HepG2 (cell line): ENCODE data around the gene IGIP. TPM values are rescaled to one million over a fixed set of nuclear protein-coding genes. Genes with fewer than 3 reads are reported as not detected.

Experiments
- ATAC-seq: fragments of 200-7000 bp; cut with Tn5 transposase; 3 replicates; pipeline ENCODE4 v1.9.1; 2020; ENCODE audit warnings: mild to moderate bottlenecking, moderate library complexity
- BruUV-seq: library from RNA; stranded (reverse); fragments of 400-500 nt; replicated peaks from 2 replicates; lab custom pipeline; 2021; lab: Mats Ljungman, UMichigan
- CTCF ChIA-PET: fragments of 300-600 bp; formaldehyde crosslinking; extraction: SDS; loops from one replicate; lab custom pipeline; 2021; ENCODE audit warnings: low total read pairs, inconsistent platforms, low intra/inter-chr PET ratio; lab: Yijun Ruan, JAX
- POLR2A ChIA-PET: fragments of 350-600 bp; sonication (Branson Sonifier 250); formaldehyde crosslinking; loops from one replicate; lab custom pipeline; 2020; ENCODE audit warnings: antibody characterized with exemption, inconsistent platforms; lab: Yijun Ruan, JAX
- DNase-seq: peaks from one replicate; pipeline ENCODE4 v3.0.0-alpha.2; 2015; ENCODE audit warnings: low spot score
- FAIRE-seq: peaks from 3 replicates; lab custom pipeline; 2011; peaks lifted over from hg19 to GRCh38; lab: Jason Lieb, UNC
- H2AFZ ChIP-seq: one replicate; pipeline ENCODE4 v1.6.1; 2011; ENCODE audit warnings: low read length, inconsistent platforms
- H3K27ac ChIP-seq: fragments of 300-600 bp; 3 replicates; pipeline ENCODE4 v1.8.0; 2011; ENCODE audit warnings: mixed run types, mild to moderate bottlenecking, mixed read lengths, low read length, inconsistent platforms; ENCODE audit not compliant: insufficient read depth; ENCODE audit errors: extremely low read length
- H3K27me3 ChIP-seq, 2 experiments: fragments of 200-600 bp in 1 of 2; 2 replicates in 1 of 2; 3 replicates in 1 of 2; pipeline versions ENCODE4 v1.6.0 to v1.8.0; 2011; ENCODE audit warnings: low read length in 2 of 2, mild to moderate bottlenecking in 2 of 2, moderate library complexity in 2 of 2, inconsistent platforms in 1 of 2; ENCODE audit not compliant: insufficient read depth in 2 of 2, control insufficient read depth in 1 of 2
- H3K36me3 ChIP-seq, 2 experiments: fragments of 200-600 bp in 1 of 2; replicated peaks in 1 of 2; 2 replicates in 1 of 2; 3 replicates in 1 of 2; pipeline versions ENCODE4 v1.5.1 to v1.8.0; 2011; ENCODE audit warnings: low read length in 2 of 2, inconsistent platforms in 1 of 2; ENCODE audit not compliant: insufficient read depth in 2 of 2, control insufficient read depth in 1 of 2
- H3K4me1 ChIP-seq: 2 replicates; pipeline ENCODE4 v1.5.1; 2012; ENCODE audit warnings: low read length, inconsistent platforms; ENCODE audit not compliant: insufficient read depth
- H3K4me2 ChIP-seq: 2 replicates; pipeline ENCODE4 v1.6.0; 2011; ENCODE audit warnings: low read depth, low read length, inconsistent platforms
- H3K4me3 ChIP-seq, 3 experiments: fragments of 200-600 bp in 1 of 3; sonication (generic), shearing (Covaris generic) in 1 of 3; replicated peaks in 1 of 3; 2 replicates each; pipeline ENCODE4 v1.5.1; 2011 to 2016; ENCODE audit warnings: low read length in 3 of 3, inconsistent platforms in 2 of 3, low read depth in 2 of 3, mild to moderate bottlenecking in 2 of 3, control low read depth in 1 of 3, mixed read lengths in 1 of 3; ENCODE audit not compliant: insufficient read depth in 1 of 3
- H3K79me2 ChIP-seq: one replicate; pipeline ENCODE4 v1.6.1; 2011; ENCODE audit warnings: low read length, inconsistent platforms; ENCODE audit not compliant: insufficient read depth
- H3K9ac ChIP-seq: 2 replicates; pipeline ENCODE4 v1.6.0; 2011; ENCODE audit warnings: mild to moderate bottlenecking, low read depth, low read length, inconsistent platforms; ENCODE audit not compliant: insufficient read depth
- H3K9me3 ChIP-seq: 2 replicates; pipeline ENCODE4 v1.5.1; 2012; ENCODE audit warnings: mild to moderate bottlenecking, low read length
- H4K20me1 ChIP-seq: 2 replicates; pipeline ENCODE4 v1.6.0; 2011; ENCODE audit warnings: inconsistent platforms, mild to moderate bottlenecking, low read length, moderate library complexity; ENCODE audit not compliant: insufficient read depth
- BRF2 ChIP-seq: sonication (generic); formaldehyde crosslinking; IDR thresholded peaks from 2 replicates; pipeline ENCODE4 v1.8.1; 2022; ENCODE audit warnings: mild to moderate bottlenecking, missing genetic modification reagents
- CEBPB ChIP-seq: IDR thresholded peaks from 2 replicates; pipeline ENCODE4 v1.6.1; 2011; ENCODE audit warnings: low read depth, low read length, improper control_type of control experiment, borderline replicate concordance
- CHD2 ChIP-seq: IDR thresholded peaks from 2 replicates; pipeline ENCODE4 v1.6.1; 2011; ENCODE audit warnings: low read depth, low read length, improper control_type of control experiment
- EED ChIP-seq: sonication (generic); formaldehyde crosslinking; IDR thresholded peaks from 2 replicates; pipeline ENCODE4 v1.5.0; 2020; ENCODE audit warnings: mild to moderate bottlenecking, missing genetic modification reagents
- ELF1 ChIP-seq: sonication (generic); formaldehyde crosslinking; IDR thresholded peaks from 2 replicates; pipeline ENCODE4 v1.4.0; 2020; ENCODE audit warnings: missing genetic modification reagents
- FOSL2 ChIP-seq: sonication (generic); formaldehyde crosslinking; IDR thresholded peaks from 2 replicates; pipeline ENCODE4 v1.4.0; 2020; ENCODE audit warnings: missing genetic modification reagents
- HINFP ChIP-seq: sonication (generic); formaldehyde crosslinking; IDR thresholded peaks from 2 replicates; pipeline ENCODE4 v1.4.0; 2020; ENCODE audit warnings: low read depth, mild to moderate bottlenecking, missing genetic modification reagents
- HMG20A ChIP-seq: IDR thresholded peaks from 2 replicates; pipeline ENCODE4 v1.6.1; 2016; ENCODE audit warnings: borderline replicate concordance
- HNF4A ChIP-seq: sonication (generic); formaldehyde crosslinking; IDR thresholded peaks from 2 replicates; pipeline ENCODE4 v1.4.0; 2020; ENCODE audit warnings: missing genetic modification reagents
- HNRNPL ChIP-seq: fragments of 200-400 bp; formaldehyde crosslinking; IDR thresholded peaks from 2 replicates; pipeline ENCODE4 v1.6.1; 2017; ENCODE audit warnings: mild to moderate bottlenecking, low read depth, low read length
- HOXA7 ChIP-seq: sonication (generic); formaldehyde crosslinking; IDR thresholded peaks from 2 replicates; pipeline ENCODE4 v1.8.1; 2022; ENCODE audit warnings: mild to moderate bottlenecking, missing genetic modification reagents, moderate library complexity
- IRX3 ChIP-seq: sonication (generic); formaldehyde crosslinking; IDR thresholded peaks from 2 replicates; pipeline ENCODE4 v1.8.1; 2023; ENCODE audit warnings: mild to moderate bottlenecking, low read depth, missing genetic modification reagents, borderline replicate concordance
- MAX ChIP-seq: IDR thresholded peaks from 2 replicates; pipeline ENCODE4 v1.6.1; 2012; ENCODE audit warnings: inconsistent platforms
- MYNN ChIP-seq: sonication (generic); formaldehyde crosslinking; IDR thresholded peaks from 2 replicates; pipeline ENCODE4 v1.4.0; 2020; ENCODE audit warnings: mild to moderate bottlenecking, low read depth, missing genetic modification reagents
- PLRG1 ChIP-seq: fragments of 450-650 bp; conservative IDR thresholded peaks from 2 replicates; pipeline ENCODE4 v1.6.1; 2016
- RBM22 ChIP-seq: fragments of 200-400 bp; formaldehyde crosslinking; optimal IDR thresholded peaks from 2 replicates; pipeline ENCODE3; 2017; ENCODE audit warnings: mild to moderate bottlenecking, low read length, moderate library complexity
- TARDBP ChIP-seq: sonication (generic); formaldehyde crosslinking; IDR thresholded peaks from 2 replicates; pipeline ENCODE4 v1.8.0; 2022; ENCODE audit warnings: mild to moderate bottlenecking, missing genetic modification reagents
- ZXDC ChIP-seq: sonication (generic); formaldehyde crosslinking; IDR thresholded peaks from 2 replicates; pipeline ENCODE4 v1.5.0; 2020; ENCODE audit warnings: mild to moderate bottlenecking, missing genetic modification reagents
- WGBS: methylation state at CpG from one replicate; pipeline ENCODE4 v1.1.6; 2017; ENCODE audit warnings: low lambda C conversion rate; 5-methylcytosine and 5-hydroxymethylcytosine counted together
- in situ Hi-C: cut with HindIII; loops from 2 replicates; pipeline ENCODE4 v1.10.0; 2017; ENCODE audit warnings: low pct_unique_long_range_greater_than_20kb; ENCODE audit not compliant: extremely low pct_ligation_motif_present
- intact Hi-C: fragments of 100-400 bp; cut with micrococcal nuclease; formaldehyde crosslinking; loops from one replicate; pipeline ENCODE4 v1.10.0; 2022; ENCODE audit not compliant: unreplicated experiment
- polyA plus RNA-seq, 8 experiments: library from polyadenylated mRNA; depleted of rRNA in 3 of 8; stranded (reverse) in 7 of 8; unstranded in 1 of 8; fragments of >200 nt; fragmentation: Illumina TruSeq in 4 of 8; extraction: Trizol in 4 of 8; gene quantifications; 2 replicates each; pipeline versions ENCODE4 v1.2.1 to v1.2.3, GENCODE V29; 2011 to 2016; ENCODE audit warnings: low read depth in 4 of 8, missing spikeins in 1 of 8, mixed read lengths in 1 of 8; ENCODE audit not compliant: insufficient read depth in 1 of 8
- total RNA-seq, 5 experiments: library from RNA; depleted of rRNA; stranded (reverse); fragments of >200 nt; fragmentation: Illumina TruSeq; extraction: Trizol; gene quantifications; 2 replicates each; pipeline ENCODE4 v1.2.3, GENCODE V29; 2016; ENCODE audit warnings: low read depth in 1 of 5

The IGIP gene
- total and polyA plus RNA-seq, 2 of the 13 experiments (the other 11 are each of a cell fraction or from before 2014, with no cell fraction given) = 1.7 to 2.1 TPM

DNA sequence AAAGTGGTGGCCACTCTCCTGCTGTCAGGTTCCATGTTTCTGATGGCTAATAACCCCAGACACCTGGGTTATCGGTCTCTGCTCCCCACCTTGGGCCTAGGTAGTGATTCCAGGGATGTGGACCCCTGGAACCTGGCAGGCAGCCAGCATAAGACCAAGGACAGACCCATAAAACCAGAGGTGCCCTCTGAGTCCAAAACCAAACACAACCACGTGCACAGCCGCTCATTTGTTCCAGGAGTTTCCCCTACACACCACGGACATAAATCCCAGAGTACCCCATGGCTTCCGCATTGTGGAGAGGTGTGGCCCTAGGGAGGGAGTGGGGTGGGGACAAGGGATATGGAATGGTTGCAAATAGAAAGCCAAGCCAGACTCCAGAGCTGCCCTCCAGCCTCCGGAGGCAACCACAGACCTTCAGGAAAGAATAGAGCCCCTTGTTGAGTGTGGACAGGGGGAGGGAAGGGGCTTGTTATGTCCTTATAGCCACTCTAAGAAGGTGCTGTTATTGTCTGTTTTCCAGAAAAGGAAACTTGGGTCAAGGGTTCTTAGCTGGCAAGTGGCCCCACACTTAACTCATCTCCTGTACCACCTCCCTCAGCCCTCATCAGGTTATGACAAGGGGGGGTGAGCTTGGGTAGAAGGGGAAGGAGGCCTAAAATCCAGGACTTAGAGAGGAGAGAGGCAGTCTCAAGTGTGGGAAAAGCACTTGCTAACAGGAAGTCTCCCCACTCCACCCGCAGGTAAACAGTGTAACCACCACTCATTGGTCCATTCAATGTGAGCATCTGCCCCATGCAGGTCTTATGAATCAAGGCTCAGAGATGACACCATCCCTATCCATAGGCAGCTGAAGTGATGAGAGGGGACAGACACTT is 25.6 kb downstream of the IGIP start:
- Histone ChIP-seq H3K27ac (no peak overlapping the region), H2AFZ (no peak overlapping the region), H4K20me1 (peaks cover 3% of the 10 kb centered on the region), H3K9me3 (no peaks in the 10 kb centered on the region), H3K4me2 (peak overlapping the region; percentile 16; the same call in 1 of the 2 replicates), H3K4me1 (peaks cover 23% of the 10 kb centered on the region), H3K27me3 (no peaks in the 10 kb centered on the region; a peak in 1 of 5 replicates), H3K79me2 (no peaks in the 10 kb centered on the region), H3K4me3 (no peak overlapping the region), H3K9ac (no peak overlapping the region), H3K36me3 (no peaks in the 10 kb centered on the region)
- DNase-seq = no peak
- in situ Hi-C loops (no loop called here), intact Hi-C loops (no loop called here)
- no peak for FAIRE-seq
- WGBS = 39% methylated on average over 6 of the region's 7 CpGs
- no peak; the same call in 2 of the 3 replicates for ATAC-seq
- ChIA-PET CTCF (no interaction called here), POLR2A (no interaction called here)
- no TSS peak for BruUV-seq
- no peak for TF ChIP-seq EED (CRISPR knock-in tag)
- TF ChIP-seq FOSL2 (CRISPR knock-in tag) = no peak
- TF ChIP-seq IRX3 (CRISPR knock-in tag) = no peak
- TF ChIP-seq HOXA7 = no peak
- no peak for TF ChIP-seq HMG20A (CRISPR knock-in tag)
- no peak for TF ChIP-seq BRF2 (CRISPR knock-in tag)
- TF ChIP-seq TARDBP (CRISPR knock-in tag) = no peak
- 0 out of 2 replicates have a peak, but pooled peaks have one; percentile 15 for TF ChIP-seq HNF4A (CRISPR knock-in tag)
- no peak for TF ChIP-seq HNRNPL
- TF ChIP-seq MAX = peak; percentile 41; the same call in 1 of the 2 replicates
- no peak for TF ChIP-seq CHD2
- TF ChIP-seq RBM22 = no peak
- no peak for TF ChIP-seq PLRG1
- peak; percentile 36; the same call in 1 of the 2 replicates for TF ChIP-seq ELF1 (CRISPR knock-in tag)
- no peak for TF ChIP-seq CEBPB
- no peak for TF ChIP-seq ZXDC (CRISPR knock-in tag)
- no peak for TF ChIP-seq MYNN (CRISPR knock-in tag)
- TF ChIP-seq HINFP (CRISPR knock-in tag) = no peak
